ENCODE data around the gene FANCC.

GRCh38 chr9:95104581-95104960 lies 212.9 kb downstream of the FANCC start:
- TF ChIP-seq YY1 (IDR thresholded peaks at IDR 0.05; ENCODE audit: extremely low read depth, insufficient replicate concordance, low read depth, low read length) (no peak), CBX3 (IDR thresholded peaks at IDR 0.05; ENCODE audit: low read depth) (no peak), POLR2AphosphoS5 (IDR thresholded peaks at IDR 0.05; ENCODE audit: low read depth, low read length) (no peak), CTCF (IDR thresholded peaks at IDR 0.05 in 2 of 3, conservative IDR thresholded peaks at IDR 0.05 in 1 of 3; ENCODE audit: borderline replicate concordance in 1 of 3, insufficient read depth in 1 of 3, low read depth in 2 of 3, low read length in 2 of 3) (no peak), POLR2A (IDR thresholded peaks at IDR 0.05; ENCODE audit: borderline replicate concordance, extremely low read depth, insufficient read depth, insufficient read length) (no peak), EZH2phosphoT487 (IDR thresholded peaks at IDR 0.05; ENCODE audit: borderline replicate concordance) (no peak), FOSL1 (IDR thresholded peaks at IDR 0.05; ENCODE audit: low read depth) (no peak), ZBTB33 (IDR thresholded peaks at IDR 0.05; ENCODE audit: extremely low read depth, insufficient replicate concordance, low read length) (no peak), MAX (IDR thresholded peaks at IDR 0.05) (no peak), RAD21 (IDR thresholded peaks at IDR 0.05; ENCODE audit: low read depth) (peak; percentile 7; the same call in 1 of the 2 replicates), REST (IDR thresholded peaks at IDR 0.05; ENCODE audit: low read depth) (no peak), ATF3 (IDR thresholded peaks at IDR 0.05) (no peak), TCF7L2 (IDR thresholded peaks at IDR 0.05; ENCODE audit: borderline replicate concordance, extremely low read depth, insufficient read depth, insufficient read length) (no peak)
